Measurements from ENCODE around the gene ST7. TPM values are rescaled to one million over a fixed set of nuclear protein-coding genes. Genes with fewer than 3 reads are reported as not detected.

ST7 gene
- total RNA-seq, 1 experiment from 2014 or later = 27.2 TPM

DNA sequence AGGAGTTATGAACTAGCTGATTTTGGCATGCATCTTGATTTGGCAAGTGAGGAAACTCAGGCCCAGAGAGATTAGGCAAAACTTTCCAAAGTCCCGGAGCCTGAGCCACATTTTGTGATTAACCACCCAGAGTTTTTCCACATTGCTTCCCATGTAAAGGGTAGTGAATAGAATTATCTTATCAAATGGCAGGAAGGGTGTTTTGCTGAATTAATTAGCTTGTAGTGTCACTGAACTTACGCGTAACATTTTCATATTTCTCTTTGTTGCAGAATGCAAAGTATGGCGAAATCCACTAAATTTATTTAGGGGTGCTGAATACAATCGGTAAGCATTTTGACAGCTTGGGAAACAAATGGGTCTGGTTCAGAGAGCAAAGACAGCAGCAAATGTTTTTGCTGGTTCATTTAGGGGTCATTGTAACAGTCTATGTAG is 176.2 kb downstream of the ST7 start:
- DNase-seq (ENCODE audit: low read depth) = no peak

DNA sequence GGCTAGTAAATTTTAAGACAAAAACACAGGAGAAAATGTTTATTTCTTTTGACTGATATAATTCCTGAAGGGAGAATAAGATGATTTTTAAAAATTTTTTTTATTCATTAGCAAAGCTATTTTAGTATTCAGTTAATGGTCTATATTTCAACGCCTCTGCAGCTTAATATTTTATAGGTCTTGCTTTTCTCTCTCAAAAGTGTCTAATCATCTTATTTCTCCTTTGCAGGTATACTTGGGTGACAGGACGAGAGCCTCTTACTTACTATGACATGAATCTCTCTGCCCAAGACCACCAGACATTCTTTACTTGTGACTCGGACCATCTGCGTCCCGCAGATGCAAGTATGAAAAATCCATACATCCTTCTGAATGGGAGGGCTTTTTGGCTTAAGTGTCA is 177.0 kb downstream of the ST7 start:
- no peak for DNase-seq (ENCODE audit: low read depth)

DNA sequence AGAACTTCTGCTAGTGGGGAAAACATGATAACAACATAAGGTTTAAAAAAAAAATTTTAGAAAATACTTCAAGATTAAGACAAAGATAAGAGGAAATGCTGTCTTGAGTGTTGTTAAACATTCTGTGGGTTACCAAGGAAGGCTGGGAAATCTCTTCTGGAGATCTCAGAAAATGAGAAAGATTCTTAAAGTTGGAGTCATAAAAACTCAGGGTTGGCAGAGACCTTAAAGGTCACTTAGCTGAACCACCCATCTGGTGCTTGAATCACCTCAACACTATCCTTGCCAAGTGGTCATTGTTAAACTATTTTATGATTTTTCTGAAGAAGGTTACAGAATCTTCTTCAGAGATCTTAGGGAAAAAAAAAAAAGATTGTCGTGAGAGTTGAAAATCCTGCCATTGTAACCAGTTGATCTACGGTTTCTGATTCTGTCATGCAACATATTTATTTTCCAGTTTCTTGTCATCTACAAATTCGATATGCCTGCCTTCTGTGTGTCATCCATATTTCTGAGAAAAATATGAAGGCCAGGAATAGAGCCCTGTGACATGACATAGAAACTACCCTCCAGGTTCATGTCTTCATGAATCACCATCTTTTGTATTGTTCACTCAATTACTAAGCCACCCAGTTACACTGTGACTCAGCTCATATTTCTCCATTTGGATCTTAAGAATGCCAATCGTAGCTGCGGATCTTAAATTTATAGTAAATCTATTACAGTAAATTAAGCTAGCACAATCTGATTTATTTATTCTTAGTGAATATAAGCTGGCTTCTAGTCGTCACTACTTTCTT is 179.2 kb downstream of the ST7 start:
- peak; percentile 99 for DNase-seq (ENCODE audit: low read depth)

DNA sequence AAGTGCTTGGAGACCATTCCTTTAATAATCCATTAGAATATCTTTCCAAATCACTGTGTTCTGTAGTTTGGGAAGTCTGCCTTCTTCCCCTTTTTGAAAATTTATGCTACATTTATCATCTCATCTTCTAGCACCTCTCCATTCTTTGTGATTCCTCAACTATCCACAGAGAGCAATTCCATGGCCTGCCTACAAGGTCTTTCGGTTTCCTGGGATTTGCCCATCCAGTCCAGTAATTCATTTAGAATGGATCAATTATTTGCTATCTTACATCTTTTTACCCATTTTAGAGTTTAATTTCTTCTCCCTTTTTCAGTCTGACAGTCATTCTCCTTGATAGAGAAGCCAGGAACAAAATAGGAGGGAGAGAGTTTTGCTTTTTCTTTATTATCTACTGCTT is 179.8 kb downstream of the ST7 start:
- no peak for DNase-seq (ENCODE audit: low read depth)

GRCh38 chr7:117134411-117134810 is 181.1 kb downstream of the ST7 start:
- no peak for DNase-seq (ENCODE audit: low read depth)

DNA sequence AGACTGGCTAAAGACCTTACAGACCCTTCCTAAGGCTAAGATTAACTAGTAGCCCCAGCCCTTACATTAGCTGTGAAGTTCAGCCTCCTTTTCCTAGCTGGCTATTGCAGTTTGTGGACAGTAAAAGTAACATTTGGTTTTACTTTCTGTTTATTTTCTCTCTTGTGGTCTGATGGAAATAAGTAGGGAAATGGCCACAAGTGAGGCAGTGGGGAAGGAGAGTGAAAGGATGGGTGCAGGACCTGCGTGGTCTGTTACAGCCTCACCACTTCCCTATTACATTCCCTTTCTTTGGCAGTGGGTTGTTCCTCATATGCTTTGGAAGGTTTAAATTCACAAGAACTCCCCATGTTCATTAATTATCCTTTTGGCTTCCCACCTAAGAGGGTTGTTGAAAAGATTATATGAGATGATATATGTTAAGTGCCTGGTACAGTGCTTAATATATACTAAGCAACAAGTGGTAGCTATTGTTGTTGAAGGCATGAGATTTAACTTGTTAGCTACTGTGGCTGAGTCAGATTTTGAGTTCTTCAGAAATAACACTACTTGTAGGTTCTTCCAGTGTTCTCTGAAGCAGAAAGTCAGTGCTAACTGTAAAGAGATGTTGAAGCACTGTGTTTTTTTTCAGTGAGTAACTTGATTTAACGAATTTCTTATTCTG is 181.7 kb downstream of the ST7 start:
- DNase-seq (ENCODE audit: low read depth) = peak; percentile 54

DNA sequence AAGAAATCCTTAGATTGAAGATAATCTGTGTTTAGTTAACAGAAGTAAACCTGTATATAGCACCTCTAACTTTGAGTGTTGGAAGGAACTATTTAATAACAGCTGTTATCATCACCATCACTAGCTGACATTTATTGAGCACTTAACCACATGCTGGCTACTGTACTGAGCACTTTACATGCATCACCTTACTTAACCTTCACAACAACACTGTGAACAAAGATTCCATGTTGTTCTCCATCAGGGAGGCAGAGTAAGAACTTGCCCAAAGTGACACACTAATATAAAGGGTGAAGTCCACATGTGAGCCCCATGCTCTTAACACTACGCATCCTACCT is 182.2 kb downstream of the ST7 start:
- peak; percentile 39 for DNase-seq (ENCODE audit: low read depth)

DNA sequence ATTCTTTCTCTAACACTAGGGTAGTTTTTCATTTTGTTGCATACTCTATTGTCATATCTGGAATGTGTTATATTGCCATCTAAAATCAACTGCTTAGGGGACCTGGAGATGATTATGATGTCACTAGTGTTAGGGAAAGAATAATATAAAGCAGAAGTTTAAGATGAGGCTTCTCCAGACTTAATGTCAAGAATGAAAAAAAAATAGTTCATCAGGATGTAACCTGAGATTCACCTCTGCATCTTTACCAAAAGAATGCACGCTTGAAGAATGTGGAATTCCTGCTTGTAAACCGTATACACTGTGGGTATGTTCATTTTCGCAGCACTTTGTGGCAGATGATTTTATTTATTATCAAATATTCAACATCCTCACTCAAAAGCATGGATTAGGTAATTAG is 184.6 kb downstream of the ST7 start:
- no peak for DNase-seq (ENCODE audit: low read depth)

DNA sequence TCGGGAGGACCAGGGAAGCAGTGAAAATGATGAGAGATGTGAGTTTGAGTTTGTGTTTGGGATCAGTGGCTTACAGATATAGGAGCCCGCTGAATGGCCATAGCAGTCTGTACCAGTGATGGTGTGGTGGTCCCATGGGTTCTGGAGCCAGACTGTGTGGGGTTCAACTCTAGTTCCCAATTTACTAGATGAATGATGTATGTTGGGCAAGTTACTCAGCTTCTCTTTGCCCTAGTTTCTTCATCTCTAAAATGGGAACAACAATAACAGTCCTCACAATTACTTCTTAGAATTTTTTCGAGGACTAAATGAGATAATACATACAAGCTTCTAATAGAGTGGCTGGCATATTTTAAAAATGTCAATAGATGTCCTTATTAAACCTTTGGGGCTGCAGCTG is 185.2 kb downstream of the ST7 start:
- DNase-seq (ENCODE audit: low read depth) = no peak

GRCh38 chr7:117138981-117139380 is 185.7 kb downstream of the ST7 start:
- no peak for DNase-seq (ENCODE audit: low read depth)

GRCh38 chr7:117139397-117139984 is 186.2 kb downstream of the ST7 start:
- no peak for DNase-seq (ENCODE audit: low read depth)

DNA sequence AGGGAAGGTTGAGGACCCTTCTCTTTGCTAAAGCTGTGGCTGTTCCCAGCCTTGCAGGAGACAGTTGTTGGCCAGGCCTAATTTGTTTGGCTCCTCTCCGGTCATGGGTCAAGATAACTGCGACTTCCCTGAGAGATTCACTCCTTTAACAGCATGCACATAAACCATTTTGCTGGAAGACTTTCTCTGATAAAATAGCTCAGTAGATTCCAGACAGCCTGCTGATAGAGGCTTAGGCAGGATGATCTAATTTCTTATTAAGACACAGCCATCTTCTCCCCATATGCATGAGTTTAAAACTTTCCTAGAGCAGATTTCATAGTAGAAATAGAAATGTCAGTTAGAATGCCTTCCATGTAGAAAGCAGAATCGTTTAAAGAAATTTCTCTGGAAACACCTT is 187.6 kb downstream of the ST7 start:
- no peak for DNase-seq (ENCODE audit: low read depth)

GRCh38 chr7:117143066-117143465 is 189.8 kb downstream of the ST7 start:
- no peak for DNase-seq (ENCODE audit: low read depth)

DNA sequence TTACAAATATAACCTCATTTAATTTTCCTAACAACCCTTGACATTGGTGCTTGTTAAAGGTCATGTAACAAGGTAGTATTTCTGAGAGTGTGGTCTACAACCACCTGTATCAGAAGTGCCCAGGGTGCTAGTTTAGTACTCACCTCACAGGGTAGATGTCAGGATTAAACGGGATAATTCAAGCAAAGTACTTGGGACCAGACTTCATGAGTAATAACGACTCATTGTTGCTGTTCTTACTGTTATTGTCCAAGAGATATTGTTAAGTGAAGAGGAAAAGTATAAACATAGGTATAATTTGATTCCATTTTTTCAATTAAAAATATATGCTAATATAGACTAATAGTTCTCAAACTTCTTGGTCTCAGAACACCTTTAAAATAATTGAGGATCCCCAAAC is 190.3 kb downstream of the ST7 start:
- peak; percentile 70 for DNase-seq (ENCODE audit: low read depth)

DNA sequence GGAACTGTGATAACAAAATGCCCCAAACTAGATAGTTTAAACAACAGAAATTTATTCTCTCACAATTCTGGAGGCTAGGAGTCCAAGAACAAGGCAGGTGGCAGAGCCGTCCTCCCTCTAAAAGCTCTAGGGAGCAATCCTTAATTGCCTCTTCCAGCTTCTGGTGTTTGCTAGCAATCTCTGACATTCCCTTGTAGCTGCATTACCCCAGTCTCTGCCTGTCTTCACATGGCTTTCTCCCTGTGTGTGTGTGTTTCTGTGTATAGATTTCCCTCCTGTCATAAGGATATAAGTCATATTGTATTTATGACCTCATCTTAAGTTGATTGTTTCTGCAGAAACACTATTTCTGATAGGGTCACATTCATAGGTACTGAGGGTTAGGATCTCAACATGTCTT is 192.0 kb downstream of the ST7 start:
- DNase-seq (ENCODE audit: low read depth) = no peak

GRCh38 chr7:117146059-117146458 is 192.8 kb downstream of the ST7 start:
- no peak for DNase-seq (ENCODE audit: low read depth)

- no peak for DNase-seq (ENCODE audit: low read depth)
Observed at GRCh38 chr7:117146511-117146910, 193.2 kb downstream of the ST7 start.

DNA sequence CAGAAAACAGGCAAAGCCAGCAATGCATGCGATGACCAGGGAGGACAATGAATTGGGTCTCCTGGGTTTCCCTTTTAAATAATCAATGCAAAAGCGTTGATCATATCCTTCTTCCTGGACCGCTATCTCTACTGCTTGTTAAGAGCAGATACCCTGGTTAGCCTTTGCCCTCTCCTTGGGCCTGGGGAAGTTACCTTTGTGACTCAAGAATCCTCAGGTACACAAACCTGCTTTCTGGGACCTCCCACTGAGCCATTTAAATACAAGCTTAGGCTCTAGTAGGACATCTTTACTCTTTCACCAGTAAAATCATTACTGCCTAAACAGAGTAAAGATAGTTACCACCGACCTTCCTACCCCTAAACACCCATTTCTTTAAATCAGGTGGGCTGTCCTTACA is 195.7 kb downstream of the ST7 start:
- no peak for DNase-seq (ENCODE audit: low read depth)

- DNase-seq (ENCODE audit: low read depth) = no peak
Observed at GRCh38 chr7:117149692-117150091, 196.4 kb downstream of the ST7 start.

GRCh38 chr7:117152213-117153007 is 199.1 kb downstream of the ST7 start:
- no peak for DNase-seq (ENCODE audit: low read depth)

DNA sequence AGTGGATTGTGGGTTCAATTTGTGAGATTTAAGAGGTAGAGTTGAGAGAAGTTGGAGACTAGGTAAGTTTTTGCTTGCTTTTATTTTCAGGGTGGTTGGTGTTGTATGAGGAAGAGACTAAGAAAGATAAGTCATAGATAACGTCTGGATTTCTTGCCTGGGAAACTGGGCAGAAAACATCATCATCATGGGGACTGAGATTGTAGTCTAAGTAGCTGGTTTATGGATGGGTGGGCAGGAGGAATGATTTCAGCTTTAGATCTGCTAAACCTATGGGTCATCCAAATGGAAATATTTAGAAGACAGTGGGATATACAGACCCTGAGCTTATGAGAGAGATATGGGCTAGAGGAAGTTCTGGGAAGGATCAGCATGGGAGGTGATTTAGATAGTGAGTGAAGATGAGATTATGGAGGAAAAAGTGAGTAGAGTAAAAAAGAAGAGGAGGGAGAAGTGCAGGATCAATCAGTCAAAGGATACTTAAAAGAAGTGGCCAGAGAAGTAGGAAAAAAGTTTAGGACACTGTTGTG is 199.8 kb downstream of the ST7 start:
- DNase-seq (ENCODE audit: low read depth) = no peak

- no peak for DNase-seq (ENCODE audit: low read depth)
Observed at GRCh38 chr7:117154721-117155120, 201.4 kb downstream of the ST7 start.

Measured in M059J (cell line).